Skeletal muscle tissue (tissue), 4 donors: ENCODE results near the gene MAP3K13. TPM values are rescaled to one million over a fixed set of nuclear protein-coding genes. Genes with fewer than 3 reads are reported as not detected.
A peak's percentile ranks its signal among the peaks of the same experiment; 100 is the strongest.

Source experiments
- H3K27ac ChIP-seq: one replicate; pipeline ENCODE4 v1.7.0; 2013; ENCODE audit warnings: mild to moderate bottlenecking, low read depth, low read length, inconsistent platforms
- H3K27me3 ChIP-seq, 3 donors: one replicate each; pipeline ENCODE4 v1.7.0; 2013; ENCODE audit warnings: low read length in 3 of 3; ENCODE audit not compliant: control insufficient read depth in 3 of 3, insufficient read depth in 3 of 3
- H3K36me3 ChIP-seq, 3 donors: one replicate each; pipeline ENCODE4 v1.7.0; 2013; ENCODE audit warnings: low read length in 3 of 3; ENCODE audit not compliant: control insufficient read depth in 3 of 3, insufficient read depth in 3 of 3
- H3K4me1 ChIP-seq, 3 donors: one replicate each; pipeline ENCODE4 v1.7.0; 2013; ENCODE audit warnings: low read length in 3 of 3, mild to moderate bottlenecking in 3 of 3; ENCODE audit not compliant: control insufficient read depth in 3 of 3, insufficient read depth in 3 of 3
- H3K4me3 ChIP-seq, 3 donors: one replicate each; pipeline ENCODE4 v1.7.0; 2013; ENCODE audit warnings: low read length in 3 of 3
- H3K9ac ChIP-seq, 3 donors: one replicate each; pipeline ENCODE4 v1.7.0; 2013; ENCODE audit warnings: low read length in 3 of 3, mild to moderate bottlenecking in 3 of 3, moderate library complexity in 2 of 3, low read depth in 1 of 3
- H3K9me3 ChIP-seq, 3 donors: one replicate each; pipeline ENCODE4 v1.7.0; 2013; ENCODE audit warnings: low read length in 3 of 3; ENCODE audit not compliant: control insufficient read depth in 3 of 3
- total RNA-seq: library from RNA; depleted of rRNA; stranded (reverse); fragments of >200 nt; gene quantifications from one replicate; pipeline ENCODE4 v1.2.3, GENCODE V29; 2014
- donor health status: Osteomylitis.

The MAP3K13 gene
- total RNA-seq, 1 donor from 2014 or later = 9.9 TPM

DNA sequence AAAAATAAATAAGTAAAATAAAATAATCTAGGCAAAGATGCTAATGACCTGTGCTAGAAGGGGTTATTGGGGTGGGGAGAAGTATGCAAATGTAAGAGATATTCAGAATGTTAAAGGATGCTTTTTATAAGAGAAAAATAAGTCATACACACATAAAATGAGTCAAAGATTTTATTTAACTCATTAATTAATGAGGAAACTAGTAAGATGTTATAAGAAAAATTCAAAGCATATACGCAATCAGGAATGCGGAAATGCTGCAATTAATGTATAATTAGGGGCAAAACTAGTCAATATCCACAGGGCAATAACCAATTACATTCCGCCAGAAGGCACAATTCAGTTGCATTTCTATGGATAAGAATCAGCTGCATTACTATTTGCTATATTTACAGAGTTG is 30.1 kb downstream of the MAP3K13 start:
- Histone ChIP-seq H3K27ac (no peak overlapping the region), H3K36me3 (no peaks in the 10 kb centered on the region), H3K9ac (no peak overlapping the region), H3K27me3 (no peaks in the 10 kb centered on the region), H3K4me3 (no peak overlapping the region), H3K4me1 (peaks cover 3 to 6% (median 4%) of the 10 kb centered on the region in 3 donors), H3K9me3 (no peaks in the 10 kb centered on the region)

DNA sequence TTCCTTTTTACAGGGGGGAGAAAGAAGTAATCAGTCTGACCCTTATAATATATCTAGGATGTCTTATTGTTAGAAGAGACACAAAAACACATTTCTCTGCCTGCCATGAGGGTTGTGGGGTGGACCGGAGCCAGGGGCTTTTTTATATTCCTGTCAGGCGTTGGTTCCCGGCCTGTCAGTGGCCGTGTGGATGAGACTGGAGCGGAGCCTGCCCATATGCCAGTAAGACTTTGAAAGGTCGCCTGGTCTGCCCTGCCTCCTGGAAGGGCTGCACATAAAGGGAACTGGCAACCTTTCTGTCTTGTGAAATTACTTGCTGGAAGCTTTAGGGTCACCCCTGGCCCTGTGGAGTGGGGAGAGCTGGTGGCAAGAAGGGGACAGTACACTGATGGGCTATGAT is 34.7 kb downstream of the MAP3K13 start:
- Histone ChIP-seq H3K27ac (peak overlapping the region; percentile 1), H3K4me1 (peaks cover 5 to 10% (median 10%) of the 10 kb centered on the region in 3 donors), H3K27me3 (no peaks in the 10 kb centered on the region), H3K9ac (peak overlapping the region in 2 of 3 donors; percentile 33 to 58), H3K9me3 (no peaks in the 10 kb centered on the region), H3K4me3 (no peak overlapping the region), H3K36me3 (no peaks in the 10 kb centered on the region)

DNA sequence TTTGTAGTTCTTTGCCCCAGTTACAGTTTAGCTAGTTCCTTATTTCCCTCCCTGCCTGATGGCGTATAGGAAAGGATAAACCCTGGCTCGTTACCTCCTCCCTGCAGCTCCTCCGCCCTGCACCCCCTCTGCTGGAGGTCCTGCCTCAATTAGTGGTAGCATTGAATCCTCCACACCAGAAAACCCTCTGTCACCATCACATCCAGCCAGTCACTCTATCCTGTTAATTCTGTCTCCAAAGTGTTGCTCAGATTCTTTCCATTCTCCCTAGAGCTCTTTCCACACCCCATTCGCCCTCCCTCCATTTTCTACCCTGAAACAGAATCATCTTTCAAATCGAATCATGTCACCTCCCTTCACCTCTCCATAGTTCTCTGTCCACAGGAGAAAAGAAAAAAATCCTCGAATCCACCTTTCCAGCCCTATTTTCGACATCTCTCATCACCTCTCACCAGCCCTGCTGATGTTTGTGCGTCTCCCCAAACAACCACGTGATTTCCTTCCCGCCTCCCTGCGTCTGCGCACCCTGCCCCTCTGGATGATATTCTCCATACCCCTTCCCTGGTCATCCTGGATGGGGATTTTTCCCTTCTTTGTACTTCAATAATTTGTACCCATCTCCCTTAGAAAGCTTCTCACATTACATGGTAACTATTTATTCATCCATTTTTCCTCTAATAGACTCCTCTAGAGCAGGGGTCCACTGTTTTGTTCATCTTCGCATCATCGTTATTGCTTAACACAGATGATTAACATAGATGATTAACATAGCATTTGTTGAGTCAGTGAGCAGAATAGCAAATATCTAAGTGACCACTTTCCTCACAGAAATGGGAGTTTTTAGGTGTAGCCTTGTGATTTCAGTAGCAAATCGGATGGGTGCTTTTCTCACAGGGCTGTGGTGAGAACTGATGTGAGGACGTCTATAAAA is 37.1 kb downstream of the MAP3K13 start:
- Histone ChIP-seq H3K9me3 (no peaks in the 10 kb centered on the region), H3K4me1 (peaks cover 5 to 15% (median 12%) of the 10 kb centered on the region in 3 donors), H3K9ac (no peak overlapping the region)

DNA sequence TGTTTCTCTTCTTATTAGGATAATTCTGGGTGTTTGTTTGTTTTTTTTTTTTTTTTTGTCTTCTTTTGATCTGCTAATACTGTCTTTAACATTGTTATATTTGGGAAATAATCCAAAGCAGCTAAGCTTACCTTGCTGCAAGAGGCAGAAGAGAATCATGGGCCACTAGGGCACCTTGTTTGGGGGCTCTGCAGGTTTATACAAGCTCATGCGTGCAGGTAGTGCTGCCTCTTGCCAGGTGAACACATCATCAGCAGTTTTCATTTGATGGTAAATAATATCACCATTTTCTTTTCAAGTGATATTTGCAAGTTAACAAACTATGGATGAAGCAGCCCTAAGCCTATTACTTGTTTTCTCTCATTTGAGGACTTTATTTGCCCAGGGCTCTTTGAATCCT is 37.9 kb downstream of the MAP3K13 start:
- H3K27ac ChIP-seq = no peak overlapping the region
- no peaks in the 10 kb centered on the region for H3K9me3 ChIP-seq
- H3K4me3 ChIP-seq = no peak overlapping the region
- no peaks in the 10 kb centered on the region for H3K36me3 ChIP-seq
- peaks cover 5 to 19% (median 12%) of the 10 kb centered on the region in 3 donors for H3K4me1 ChIP-seq
- no peak overlapping the region for H3K9ac ChIP-seq
- H3K27me3 ChIP-seq = no peaks in the 10 kb centered on the region

More for the DNA sequence above, 37.1 kb downstream of the MAP3K13 start:
- no peaks in the 10 kb centered on the region for H3K27me3 ChIP-seq
- H3K27ac ChIP-seq = no peak overlapping the region
- H3K4me3 ChIP-seq = no peak overlapping the region
- H3K36me3 ChIP-seq = no peaks in the 10 kb centered on the region

DNA sequence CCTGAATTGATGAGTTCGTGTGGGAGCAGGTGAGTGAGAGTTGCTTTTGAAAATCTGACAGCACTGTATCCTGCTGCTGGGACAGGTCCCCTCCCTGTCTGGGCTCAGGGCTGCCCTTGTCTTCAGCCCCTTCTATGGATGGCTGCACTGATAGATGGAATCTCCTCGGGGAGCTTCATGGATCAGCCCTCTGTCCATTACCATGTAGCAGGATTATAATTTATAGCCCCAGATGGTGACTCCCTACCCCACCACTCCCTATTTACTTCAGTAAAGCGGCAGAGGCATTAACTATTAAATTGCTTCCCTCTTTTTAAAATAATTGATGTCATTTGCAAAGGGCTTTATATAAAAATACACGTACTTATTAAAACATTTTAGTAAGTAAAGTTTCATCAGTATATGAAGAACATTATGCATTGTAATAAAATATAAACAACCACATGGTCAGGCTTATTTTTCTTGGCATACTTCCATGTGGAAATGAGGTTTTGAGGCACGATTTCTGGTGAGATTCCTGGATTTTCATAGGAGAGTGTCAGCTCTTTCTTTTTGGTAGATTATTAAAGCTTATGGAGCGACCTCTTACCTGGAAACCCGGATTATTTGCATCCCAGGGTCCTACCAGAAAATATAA is 38.5 kb downstream of the MAP3K13 start:
- no peak overlapping the region for H3K9ac ChIP-seq
- H3K4me3 ChIP-seq = no peak overlapping the region
- H3K4me1 ChIP-seq = peaks cover 5 to 19% (median 12%) of the 10 kb centered on the region in 3 donors
- no peak overlapping the region for H3K27ac ChIP-seq
- H3K27me3 ChIP-seq = no peaks in the 10 kb centered on the region
- H3K36me3 ChIP-seq = no peaks in the 10 kb centered on the region
- H3K9me3 ChIP-seq = no peaks in the 10 kb centered on the region

DNA sequence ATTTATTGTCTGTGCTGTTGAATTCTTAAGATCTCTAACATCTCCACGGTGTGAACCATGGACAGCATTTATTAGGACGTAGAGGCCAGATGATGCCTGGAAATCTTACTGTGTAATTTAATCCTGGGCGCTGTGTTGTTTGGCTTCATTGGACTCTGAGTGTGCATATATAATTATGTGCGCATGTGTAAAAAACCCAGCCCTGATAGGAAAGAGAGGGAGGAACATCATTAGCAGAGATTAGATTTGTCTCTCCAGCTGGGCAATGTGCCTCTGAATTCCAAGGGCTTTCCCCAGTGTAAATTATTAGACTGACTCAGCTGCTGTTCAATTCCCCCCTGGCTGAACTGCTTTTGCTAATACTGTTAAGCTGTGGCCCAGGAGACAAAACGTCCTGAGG is 39.6 kb downstream of the MAP3K13 start:
- H3K4me3 ChIP-seq = no peak overlapping the region
- peaks cover 5 to 15% (median 12%) of the 10 kb centered on the region in 3 donors for H3K4me1 ChIP-seq
- H3K27ac ChIP-seq = no peak overlapping the region
- no peak overlapping the region for H3K9ac ChIP-seq
- no peaks in the 10 kb centered on the region for H3K27me3 ChIP-seq
- H3K9me3 ChIP-seq = no peaks in the 10 kb centered on the region
- no peaks in the 10 kb centered on the region for H3K36me3 ChIP-seq

DNA sequence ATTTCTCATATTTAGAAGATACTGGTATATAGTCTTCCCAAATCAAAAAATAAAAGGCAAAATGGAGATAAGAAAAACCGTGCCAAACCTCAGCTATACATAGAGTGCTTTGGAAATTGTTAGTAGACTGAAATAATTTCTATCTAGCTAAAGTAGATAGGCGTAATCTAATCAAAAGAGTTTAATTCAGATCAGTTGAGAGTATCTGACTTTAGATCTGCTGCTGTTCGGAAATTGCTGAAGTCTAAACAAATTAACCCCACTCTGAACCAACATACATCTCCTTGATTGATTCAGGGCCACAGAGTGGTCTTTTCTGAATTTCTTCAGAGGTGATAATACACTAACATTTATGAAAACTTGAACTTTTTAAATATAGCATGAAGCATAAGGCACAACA is 40.1 kb downstream of the MAP3K13 start:
- no peak overlapping the region for H3K9ac ChIP-seq
- H3K9me3 ChIP-seq = no peaks in the 10 kb centered on the region
- H3K36me3 ChIP-seq = no peaks in the 10 kb centered on the region
- H3K27ac ChIP-seq = no peak overlapping the region
- no peaks in the 10 kb centered on the region for H3K27me3 ChIP-seq
- H3K4me1 ChIP-seq = peaks cover under 1 to 14% (median 9%) of the 10 kb centered on the region in 3 donors
- H3K4me3 ChIP-seq = no peak overlapping the region

DNA sequence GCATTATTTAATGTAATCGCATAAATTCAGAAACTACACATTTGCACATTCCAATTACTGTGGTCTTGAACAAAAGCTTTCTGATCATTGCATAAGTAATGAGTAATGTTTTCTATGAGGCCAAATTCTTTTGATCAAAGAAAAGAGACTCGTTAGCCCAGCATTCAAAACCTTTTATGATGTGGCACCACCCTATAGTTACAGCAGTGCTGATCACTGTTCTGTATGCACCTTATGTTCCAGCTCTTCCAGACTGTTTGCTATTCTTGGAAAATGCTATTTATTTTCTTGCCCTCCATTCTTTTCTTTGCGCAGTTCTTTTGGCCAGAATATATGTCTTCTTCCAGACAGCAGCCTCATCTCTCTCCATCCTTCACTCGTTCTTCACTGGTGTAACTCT is 42.3 kb downstream of the MAP3K13 start:
- Histone ChIP-seq H3K36me3 (no peaks in the 10 kb centered on the region), H3K9me3 (no peaks in the 10 kb centered on the region), H3K9ac (no peak overlapping the region), H3K4me1 (peaks cover 0 to 14% (median 4%) of the 10 kb centered on the region in 3 donors), H3K27ac (no peak overlapping the region), H3K27me3 (no peaks in the 10 kb centered on the region), H3K4me3 (no peak overlapping the region)

DNA sequence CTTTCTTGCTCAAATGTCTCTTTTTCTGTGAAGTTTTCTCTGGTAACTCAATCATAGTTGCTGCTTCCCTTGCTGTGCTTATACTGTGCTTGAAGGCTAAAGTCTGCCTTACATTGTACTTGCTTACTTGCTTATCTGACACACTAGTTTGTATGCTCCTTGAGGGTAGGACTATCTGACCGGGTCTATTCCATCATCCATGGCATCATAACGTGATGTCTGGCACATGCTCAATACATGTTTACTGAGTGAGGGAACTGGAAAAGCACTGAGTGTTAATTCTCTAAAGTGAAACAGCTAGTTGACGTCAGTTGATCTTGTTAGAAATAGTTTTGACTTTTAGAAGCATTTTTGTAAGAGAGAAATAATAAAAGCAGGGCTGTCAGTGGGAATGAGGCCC is 42.7 kb downstream of the MAP3K13 start:
- peaks cover 0 to 14% (median 4%) of the 10 kb centered on the region in 3 donors for H3K4me1 ChIP-seq
- no peak overlapping the region for H3K27ac ChIP-seq
- H3K9ac ChIP-seq = peak overlapping the region in 1 of 3 donors; percentile 13
- H3K4me3 ChIP-seq = no peak overlapping the region
- no peaks in the 10 kb centered on the region for H3K9me3 ChIP-seq
- H3K36me3 ChIP-seq = no peaks in the 10 kb centered on the region
- H3K27me3 ChIP-seq = no peaks in the 10 kb centered on the region

DNA sequence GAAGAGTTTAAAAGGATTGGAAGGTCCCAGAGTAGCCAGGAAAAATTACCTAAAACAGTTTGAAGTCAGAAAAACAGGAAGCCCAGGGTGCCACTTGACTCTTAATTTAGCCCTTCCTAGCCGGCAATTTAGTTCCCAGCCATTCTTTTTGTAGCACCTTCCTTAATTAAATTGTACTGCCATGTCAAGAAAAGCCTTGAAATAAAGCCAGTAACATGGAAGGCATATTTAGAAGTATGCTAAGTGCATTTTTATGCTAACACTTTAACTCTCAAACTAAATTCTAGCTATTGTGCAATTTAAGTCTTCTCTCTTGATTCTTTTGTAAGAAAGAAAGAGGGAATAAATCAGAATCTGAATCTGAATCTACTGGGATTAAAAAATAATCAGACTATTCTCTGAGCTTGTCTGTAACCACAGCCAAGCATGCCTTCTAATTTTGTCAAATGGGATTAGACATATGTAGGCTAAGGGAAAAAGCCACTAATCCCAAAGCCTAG is 43.2 kb downstream of the MAP3K13 start:
- H3K4me3 ChIP-seq = no peak overlapping the region
- no peaks in the 10 kb centered on the region for H3K36me3 ChIP-seq
- no peak overlapping the region for H3K9ac ChIP-seq
- H3K9me3 ChIP-seq = no peaks in the 10 kb centered on the region
- H3K27ac ChIP-seq = no peak overlapping the region
- no peaks in the 10 kb centered on the region for H3K27me3 ChIP-seq
- peaks cover 0 to 14% (median 4%) of the 10 kb centered on the region in 3 donors for H3K4me1 ChIP-seq
